ENCODE measurements around the gene JADE2. TPM values are rescaled to one million over a fixed set of nuclear protein-coding genes. Genes with fewer than 3 reads are reported as not detected.
A peak's percentile ranks its signal among the peaks of the same experiment; 100 is the strongest.

The JADE2 gene
- total and polyA plus RNA-seq, 11 donors = 8.3 to 54.8 (median 30.5) TPM

DNA sequence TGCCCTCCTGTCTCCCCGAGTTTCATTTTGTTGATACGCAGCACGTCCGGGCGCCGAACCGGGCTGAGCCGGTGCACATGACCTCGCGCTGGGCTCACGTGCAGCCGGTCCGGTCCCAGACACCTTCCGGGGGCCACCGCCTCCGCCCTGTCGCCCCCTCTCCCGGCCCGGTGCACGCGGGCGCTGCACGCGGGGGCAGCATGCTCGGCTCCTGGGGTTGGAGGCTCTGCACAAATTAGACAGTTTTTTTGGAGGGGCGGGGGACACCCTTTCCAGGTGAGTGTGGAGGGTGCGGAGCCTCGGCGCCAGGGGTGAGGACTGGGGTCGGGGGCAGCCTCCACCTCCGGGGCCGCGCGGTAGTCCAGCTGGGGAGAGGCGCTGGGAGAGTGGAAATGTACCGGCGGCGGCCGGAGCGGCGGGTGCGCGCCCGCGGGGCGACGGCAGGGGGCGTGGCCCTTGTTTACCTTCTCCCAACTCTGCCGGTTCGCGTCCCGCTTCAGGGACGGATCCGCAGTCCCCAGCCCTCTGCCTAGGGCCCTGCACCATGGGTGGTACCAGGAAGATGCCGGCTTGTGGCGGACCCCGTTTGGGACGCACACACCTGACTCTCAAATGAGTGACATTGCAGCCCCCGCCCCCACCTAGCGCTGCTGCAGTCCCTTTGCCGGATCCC, 1.1 kb downstream of the JADE2 start:
- peak; percentile 4 to 38 (median 29) for ATAC-seq
- H3K9me3 ChIP-seq = no peaks in the 10 kb centered on the region
- peaks cover 6 to 53% (median 40%) of the 10 kb centered on the region in 12 donors for H3K4me1 ChIP-seq
- intact Hi-C loops (cut with DNase I) = loop anchor here (1.0 to 5.0 kb wide), 15 partner anchors 42 to 349 kb away; partner anchors contain the start of genes UBE2B (in 8 of the 10), CDKN2AIPNL (in 4 of the 10), SEC24A (in 1 of the 10) and SKP1 (in 1 of the 10)
- no peaks in the 10 kb centered on the region for H3K27me3 ChIP-seq
- H3K4me3 ChIP-seq = peak overlapping the region; percentile 62 to 98 (median 82)
- peak overlapping the region; percentile 94 to 100 (median 98) for H3K27ac ChIP-seq
- peak; percentile 77 to 89 (median 85) for DNase-seq
- TF ChIP-seq, protein P1, sequence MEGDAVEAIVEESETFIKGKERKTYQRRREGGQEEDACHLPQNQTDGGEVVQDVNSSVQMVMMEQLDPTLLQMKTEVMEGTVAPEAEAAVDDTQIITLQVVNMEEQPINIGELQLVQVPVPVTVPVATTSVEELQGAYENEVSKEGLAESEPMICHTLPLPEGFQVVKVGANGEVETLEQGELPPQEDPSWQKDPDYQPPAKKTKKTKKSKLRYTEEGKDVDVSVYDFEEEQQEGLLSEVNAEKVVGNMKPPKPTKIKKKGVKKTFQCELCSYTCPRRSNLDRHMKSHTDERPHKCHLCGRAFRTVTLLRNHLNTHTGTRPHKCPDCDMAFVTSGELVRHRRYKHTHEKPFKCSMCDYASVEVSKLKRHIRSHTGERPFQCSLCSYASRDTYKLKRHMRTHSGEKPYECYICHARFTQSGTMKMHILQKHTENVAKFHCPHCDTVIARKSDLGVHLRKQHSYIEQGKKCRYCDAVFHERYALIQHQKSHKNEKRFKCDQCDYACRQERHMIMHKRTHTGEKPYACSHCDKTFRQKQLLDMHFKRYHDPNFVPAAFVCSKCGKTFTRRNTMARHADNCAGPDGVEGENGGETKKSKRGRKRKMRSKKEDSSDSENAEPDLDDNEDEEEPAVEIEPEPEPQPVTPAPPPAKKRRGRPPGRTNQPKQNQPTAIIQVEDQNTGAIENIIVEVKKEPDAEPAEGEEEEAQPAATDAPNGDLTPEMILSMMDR (IDR thresholded peaks at IDR 0.05) = peak; percentile 36 to 69 (median 54)
- peak in 1 of 2 donors; percentile 56 for TF ChIP-seq POLR2A (IDR thresholded peaks at IDR 0.05)
- H3K36me3 ChIP-seq = no peaks in the 10 kb centered on the region
- 0 to 1% (median 0%) methylated on average over 41 to 61 of the region's 61 CpGs for WGBS, 4 donors

DNA sequence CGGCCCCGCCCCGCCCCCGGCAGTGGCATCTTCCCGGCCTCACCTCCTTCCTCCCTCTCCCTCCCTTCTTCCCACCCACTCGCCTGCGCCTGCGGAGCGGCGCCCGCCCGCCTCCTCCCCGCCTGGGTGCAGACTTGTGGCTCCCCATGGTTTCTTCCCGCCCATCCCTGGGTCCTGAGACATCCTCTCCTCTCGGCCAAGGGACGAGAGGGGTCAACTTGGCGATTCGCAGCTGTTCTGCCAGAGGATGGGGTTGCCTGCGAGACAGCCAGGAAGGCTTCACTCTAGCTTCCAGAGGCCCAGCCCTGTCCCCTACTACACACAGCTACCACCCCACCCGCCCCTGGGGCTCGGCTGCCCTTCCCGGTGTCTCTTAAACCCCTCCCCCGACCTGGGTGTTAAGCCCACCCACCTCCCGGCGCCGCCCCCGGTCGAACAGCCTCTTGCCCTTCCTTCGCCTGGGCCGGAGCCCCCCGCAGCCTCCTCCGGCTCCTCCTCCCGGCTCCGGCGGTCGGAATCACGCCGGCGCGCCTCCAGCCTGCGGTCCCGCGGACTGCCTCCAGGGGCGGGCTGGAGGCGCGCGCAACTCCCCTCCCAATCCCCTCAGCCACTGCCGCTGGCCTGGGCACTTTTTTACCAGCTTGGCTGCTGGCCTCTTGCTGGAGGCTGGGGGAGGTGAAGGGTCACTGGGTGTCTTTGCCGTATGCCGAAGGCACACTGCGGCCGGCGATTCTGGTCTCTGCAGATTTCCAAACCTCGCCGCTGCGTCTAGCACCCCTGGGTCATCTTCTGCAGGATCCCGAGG, 1.9 kb downstream of the JADE2 start:
- WGBS, 4 donors = 1 to 2% (median 2%) methylated on average over 20 to 57 of the region's 57 CpGs
- peaks cover 6 to 58% (median 48%) of the 10 kb centered on the region in 12 donors for H3K4me1 ChIP-seq
- no peaks in the 10 kb centered on the region for H3K9me3 ChIP-seq
- H3K27ac ChIP-seq = peak overlapping the region; percentile 94 to 100 (median 98)
- DNase-seq (peak; percentile 89 to 93 (median 90)), ATAC-seq (peak; percentile 38 to 69 (median 69))
- peak in 1 of 2 donors; percentile 62 for TF ChIP-seq POLR2A (IDR thresholded peaks at IDR 0.05)
- TF ChIP-seq, protein P1 (IDR thresholded peaks at IDR 0.05) = peak; percentile 68 to 99 (median 76)
- H3K27me3 ChIP-seq = no peaks in the 10 kb centered on the region
- peak overlapping the region; percentile 62 to 98 (median 82) for H3K4me3 ChIP-seq
- H3K36me3 ChIP-seq = no peaks in the 10 kb centered on the region
- intact Hi-C loops (cut with DNase I) = loop anchor here (1.0 to 5.0 kb wide), 13 partner anchors 41 to 350 kb away; partner anchors contain the start of genes UBE2B (in 7 of the 10), CDKN2AIPNL (in 4 of the 10), SEC24A (in 1 of the 10) and SKP1 (in 1 of the 10)

DNA sequence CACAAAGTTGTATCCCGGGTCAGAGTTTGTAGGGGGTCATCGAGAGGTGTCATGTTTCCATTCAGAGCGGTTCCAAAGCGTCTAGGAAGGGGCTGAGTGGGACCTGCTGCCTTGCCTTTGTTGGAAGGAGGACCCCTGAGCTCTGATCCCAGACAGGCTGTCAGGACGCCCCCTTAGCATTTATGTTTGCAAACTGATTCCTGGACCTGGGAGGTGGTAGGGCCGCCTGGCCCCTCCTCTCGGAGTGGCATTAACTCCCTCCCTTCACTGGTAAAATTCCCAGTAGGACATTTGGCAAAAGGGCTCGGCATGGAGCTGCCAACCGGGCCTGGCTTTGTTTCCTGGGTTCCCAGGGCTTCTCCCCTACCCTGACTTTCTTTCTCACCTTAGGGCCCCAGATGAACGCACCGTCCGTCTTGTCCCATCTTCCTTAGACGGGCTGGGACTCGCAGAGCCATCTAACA, 2.5 kb downstream of the JADE2 start:
- H3K27ac ChIP-seq = peak overlapping the region; percentile 94 to 100 (median 98)
- no peaks in the 10 kb centered on the region for H3K9me3 ChIP-seq
- H3K27me3 ChIP-seq = no peaks in the 10 kb centered on the region
- peaks cover 7 to 64% (median 54%) of the 10 kb centered on the region in 12 donors for H3K4me1 ChIP-seq
- intact Hi-C loops (cut with DNase I) = loop anchor here (1.0 to 5.0 kb wide), 15 partner anchors 21 to 351 kb away; partner anchors contain the start of genes UBE2B (in 7 of the 10), CDKN2AIPNL (in 4 of the 10), SEC24A (in 1 of the 10) and SKP1 (in 1 of the 10)
- TF ChIP-seq, protein P1 (IDR thresholded peaks at IDR 0.05) = no peak
- TF ChIP-seq POLR2A (IDR thresholded peaks at IDR 0.05) = no peak
- DNase-seq (peak in 2 of 5 donors; percentile 37 to 55), ATAC-seq (no peak)
- H3K36me3 ChIP-seq = no peaks in the 10 kb centered on the region
- H3K4me3 ChIP-seq = peak overlapping the region; percentile 62 to 98 (median 82)
- 30 to 41% (median 34%) methylated on average over 9 to 14 of the region's 14 CpGs for WGBS, 4 donors

Data from heart left ventricle (tissue), 16 donors.